Measurements from ENCODE around the gene TSLP.

Gene TSLP

DNA sequence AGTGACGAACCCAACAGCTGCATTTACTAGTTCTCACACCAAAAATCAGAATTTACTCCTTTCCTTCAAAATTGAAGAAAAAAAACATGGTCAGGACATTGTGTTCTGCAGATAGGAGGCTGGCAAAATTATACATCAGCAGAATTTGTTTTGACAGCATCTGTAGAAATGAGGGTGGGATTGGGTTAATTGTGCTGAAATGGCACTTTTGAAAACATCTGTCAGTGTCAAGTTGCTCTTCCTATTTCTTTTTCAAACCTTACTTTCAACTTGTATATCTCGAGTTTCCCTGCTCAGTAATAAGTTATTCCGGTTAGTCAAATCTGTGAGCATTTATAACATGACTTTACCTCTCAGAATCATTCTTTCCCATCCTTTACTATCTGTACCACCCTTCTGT is 40.4 kb downstream of the TSLP start:
- H4K12ac ChIP-seq (ENCODE audit: low read depth, low read length), result no peak overlapping the region
- no peak overlapping the region for H3K18ac ChIP-seq (ENCODE audit: low read length)
- H4K8ac ChIP-seq (ENCODE audit: low read depth, low read length), result no peak overlapping the region
- H3K4ac ChIP-seq (ENCODE audit: low read depth, low read length), result no peak overlapping the region
- H2BK120ac ChIP-seq (ENCODE audit: insufficient read depth, low read length, poor library complexity), result no peak overlapping the region
- H3K4me1 ChIP-seq (ENCODE audit: control insufficient read depth in 1 of 2, insufficient read depth in 2 of 2, low read length in 2 of 2), result no peaks in the 10 kb centered on the region
- no peak for DNase-seq
- no peak overlapping the region for H2AFZ ChIP-seq (ENCODE audit: insufficient read depth, low read length, poor library complexity)
- no peak overlapping the region for H3K23ac ChIP-seq (ENCODE audit: low read length)
- H3K79me2 ChIP-seq (ENCODE audit: control insufficient read depth, insufficient read depth, low read length, poor library complexity), result no peaks in the 10 kb centered on the region
- no peak overlapping the region for H3K4me3 ChIP-seq (ENCODE audit: low read depth, low read length)
- H4K91ac ChIP-seq (ENCODE audit: low read depth, low read length), result no peak overlapping the region
- no peak overlapping the region for H3K27ac ChIP-seq (ENCODE audit: low read depth, low read length)
- H3K79me1 ChIP-seq (ENCODE audit: low read length), result no peaks in the 10 kb centered on the region
- H2BK5ac ChIP-seq (ENCODE audit: low read depth, low read length, poor library complexity), result no peak overlapping the region
- H2BK12ac ChIP-seq (ENCODE audit: low read length), result no peak overlapping the region
- no peak overlapping the region for H3K14ac ChIP-seq (ENCODE audit: low read length)
- H3K9me3 ChIP-seq (ENCODE audit: insufficient read depth, low read depth, low read length), result no peaks in the 10 kb centered on the region
- H3K27me3 ChIP-seq (ENCODE audit: insufficient read depth, low read length), result no peaks in the 10 kb centered on the region
- WGBS (ENCODE audit: extremely low coverage, insufficient coverage, insufficient read length), result no CpG with 5 or more reads among the region's 3 CpGs
- no peak overlapping the region for H2AK5ac ChIP-seq (ENCODE audit: low read length)
- no peak overlapping the region for H3K4me2 ChIP-seq (ENCODE audit: low read length)
- no peak overlapping the region for H3K9ac ChIP-seq (ENCODE audit: low read length)
- peaks cover 0 to 5% of the 10 kb centered on the region in 2 experiments for H3K36me3 ChIP-seq (ENCODE audit: control insufficient read depth in 1 of 2, insufficient read depth in 2 of 2, low read length in 2 of 2)

DNA sequence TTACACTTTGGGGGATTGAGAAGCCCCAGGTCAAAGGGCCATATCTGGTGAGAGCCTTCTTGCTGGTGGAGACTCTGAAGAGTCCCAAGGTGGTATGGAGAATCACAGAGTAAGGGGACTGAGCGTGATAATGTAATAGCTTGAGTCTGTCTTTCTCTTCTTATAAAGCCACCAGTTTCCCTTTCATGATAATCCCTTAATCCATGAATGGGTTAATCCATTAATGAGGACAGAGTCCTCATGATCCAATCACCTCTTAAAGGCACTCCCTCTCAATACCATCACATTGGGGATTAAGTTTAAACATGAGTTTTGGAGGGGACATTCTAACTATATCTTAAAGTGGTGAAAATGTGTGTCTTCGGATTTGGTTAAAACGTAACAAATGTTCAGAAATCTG is 42.2 kb downstream of the TSLP start:
- H2BK5ac ChIP-seq (ENCODE audit: low read depth, low read length, poor library complexity), result no peak overlapping the region
- H3K79me2 ChIP-seq (ENCODE audit: control insufficient read depth, insufficient read depth, low read length, poor library complexity), result no peaks in the 10 kb centered on the region
- no peak overlapping the region for H2AFZ ChIP-seq (ENCODE audit: insufficient read depth, low read length, poor library complexity)
- no peak overlapping the region for H3K23ac ChIP-seq (ENCODE audit: low read length)
- no peak overlapping the region for H2AK5ac ChIP-seq (ENCODE audit: low read length)
- no peak overlapping the region for H3K4me2 ChIP-seq (ENCODE audit: low read length)
- H3K4me3 ChIP-seq (ENCODE audit: low read depth, low read length), result no peak overlapping the region
- H3K14ac ChIP-seq (ENCODE audit: low read length), result no peak overlapping the region
- H3K4me1 ChIP-seq (ENCODE audit: control insufficient read depth in 1 of 2, insufficient read depth in 2 of 2, low read length in 2 of 2), result no peaks in the 10 kb centered on the region
- no CpG with 5 or more reads among the region's 3 CpGs for WGBS (ENCODE audit: extremely low coverage, insufficient coverage, insufficient read length)
- no peaks in the 10 kb centered on the region for H3K9me3 ChIP-seq (ENCODE audit: insufficient read depth, low read depth, low read length)
- H3K79me1 ChIP-seq (ENCODE audit: low read length), result no peaks in the 10 kb centered on the region
- H3K4ac ChIP-seq (ENCODE audit: low read depth, low read length), result no peak overlapping the region
- H4K8ac ChIP-seq (ENCODE audit: low read depth, low read length), result no peak overlapping the region
- H3K27me3 ChIP-seq (ENCODE audit: insufficient read depth, low read length), result no peaks in the 10 kb centered on the region
- no peak overlapping the region for H2BK120ac ChIP-seq (ENCODE audit: insufficient read depth, low read length, poor library complexity)
- H4K91ac ChIP-seq (ENCODE audit: low read depth, low read length), result no peak overlapping the region
- H2BK12ac ChIP-seq (ENCODE audit: low read length), result no peak overlapping the region
- no peak overlapping the region for H3K18ac ChIP-seq (ENCODE audit: low read length)
- peaks cover 0 to 4% of the 10 kb centered on the region in 2 experiments for H3K36me3 ChIP-seq (ENCODE audit: control insufficient read depth in 1 of 2, insufficient read depth in 2 of 2, low read length in 2 of 2)
- no peak for DNase-seq
- H3K9ac ChIP-seq (ENCODE audit: low read length), result no peak overlapping the region
- H4K12ac ChIP-seq (ENCODE audit: low read depth, low read length), result no peak overlapping the region
- no peak overlapping the region for H3K27ac ChIP-seq (ENCODE audit: low read depth, low read length)

DNA sequence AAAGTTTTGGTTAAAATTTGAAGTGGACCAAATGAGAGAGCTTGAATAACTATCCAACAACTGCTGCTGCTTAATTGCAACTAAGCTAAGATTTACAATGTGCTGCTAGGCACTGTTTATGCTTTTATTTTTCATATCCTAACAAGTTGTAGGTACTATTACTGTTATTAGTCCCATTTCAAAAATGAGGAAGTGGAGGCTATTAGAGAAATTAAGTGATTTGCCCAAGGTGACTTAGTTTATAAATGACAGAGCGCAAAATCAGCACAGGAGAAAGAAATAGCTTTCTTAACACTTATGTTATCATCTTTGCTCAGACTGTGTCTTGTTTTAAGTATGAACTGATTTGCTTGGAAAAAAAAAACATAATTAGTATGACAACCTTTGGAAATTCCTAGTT is 43.7 kb downstream of the TSLP start:
- Histone ChIP-seq H3K9me3 (ENCODE audit: insufficient read depth, low read depth, low read length) (no peaks in the 10 kb centered on the region), H4K8ac (ENCODE audit: low read depth, low read length) (no peak overlapping the region), H3K18ac (ENCODE audit: low read length) (no peak overlapping the region), H3K9ac (ENCODE audit: low read length) (no peak overlapping the region), H2AK5ac (ENCODE audit: low read length) (no peak overlapping the region), H4K91ac (ENCODE audit: low read depth, low read length) (no peak overlapping the region), H3K36me3 (ENCODE audit: control insufficient read depth in 1 of 2, insufficient read depth in 2 of 2, low read length in 2 of 2) (peaks cover 0 to 4% of the 10 kb centered on the region in 2 experiments), H3K27ac (ENCODE audit: low read depth, low read length) (no peak overlapping the region), H2AFZ (ENCODE audit: insufficient read depth, low read length, poor library complexity) (no peak overlapping the region), H2BK5ac (ENCODE audit: low read depth, low read length, poor library complexity) (no peak overlapping the region), H3K14ac (ENCODE audit: low read length) (no peak overlapping the region), H3K4ac (ENCODE audit: low read depth, low read length) (no peak overlapping the region), H4K12ac (ENCODE audit: low read depth, low read length) (no peak overlapping the region), H3K4me3 (ENCODE audit: low read depth, low read length) (no peak overlapping the region), H2BK12ac (ENCODE audit: low read length) (no peak overlapping the region), H3K79me1 (ENCODE audit: low read length) (no peaks in the 10 kb centered on the region), H3K4me2 (ENCODE audit: low read length) (no peak overlapping the region), H3K4me1 (ENCODE audit: control insufficient read depth in 1 of 2, insufficient read depth in 2 of 2, low read length in 2 of 2) (no peaks in the 10 kb centered on the region), H3K23ac (ENCODE audit: low read length) (no peak overlapping the region), H3K27me3 (ENCODE audit: insufficient read depth, low read length) (no peaks in the 10 kb centered on the region), H2BK120ac (ENCODE audit: insufficient read depth, low read length, poor library complexity) (no peak overlapping the region), H3K79me2 (ENCODE audit: control insufficient read depth, insufficient read depth, low read length, poor library complexity) (no peaks in the 10 kb centered on the region)
- DNase-seq, result no peak
- WGBS (ENCODE audit: extremely low coverage, insufficient coverage, insufficient read length), result no CpG with 5 or more reads among the region's 1 CpG

DNA sequence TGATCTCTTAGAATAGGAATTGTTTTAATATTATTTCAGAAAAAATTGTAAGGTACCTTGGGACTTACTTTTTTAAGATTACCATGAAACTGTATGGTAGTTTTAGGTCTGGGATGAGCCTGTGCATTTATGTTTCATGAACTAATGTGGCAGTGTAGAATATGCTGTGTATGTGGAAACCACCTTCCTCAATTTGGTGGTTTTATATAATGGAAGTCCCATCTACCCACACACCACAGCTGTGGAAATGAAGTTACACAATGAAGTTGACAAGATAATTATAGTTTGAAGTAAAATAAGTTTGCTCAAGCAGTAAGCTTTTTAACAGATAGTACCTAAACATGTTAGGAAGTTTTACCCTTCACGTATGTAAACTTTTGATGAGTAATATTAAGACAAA is 45.0 kb downstream of the TSLP start:
- Histone ChIP-seq H3K4ac (ENCODE audit: low read depth, low read length) (no peak overlapping the region), H3K4me2 (ENCODE audit: low read length) (no peak overlapping the region), H3K14ac (ENCODE audit: low read length) (no peak overlapping the region), H2AK5ac (ENCODE audit: low read length) (no peak overlapping the region), H3K18ac (ENCODE audit: low read length) (no peak overlapping the region), H4K91ac (ENCODE audit: low read depth, low read length) (no peak overlapping the region), H3K79me1 (ENCODE audit: low read length) (no peaks in the 10 kb centered on the region), H3K36me3 (ENCODE audit: control insufficient read depth in 1 of 2, insufficient read depth in 2 of 2, low read length in 2 of 2) (peaks cover 0 to 4% of the 10 kb centered on the region in 2 experiments), H2BK5ac (ENCODE audit: low read depth, low read length, poor library complexity) (no peak overlapping the region), H3K79me2 (ENCODE audit: control insufficient read depth, insufficient read depth, low read length, poor library complexity) (no peaks in the 10 kb centered on the region), H3K9ac (ENCODE audit: low read length) (no peak overlapping the region), H3K4me1 (ENCODE audit: control insufficient read depth in 1 of 2, insufficient read depth in 2 of 2, low read length in 2 of 2) (no peaks in the 10 kb centered on the region), H3K23ac (ENCODE audit: low read length) (no peak overlapping the region), H2BK12ac (ENCODE audit: low read length) (no peak overlapping the region), H3K27ac (ENCODE audit: low read depth, low read length) (no peak overlapping the region), H2BK120ac (ENCODE audit: insufficient read depth, low read length, poor library complexity) (no peak overlapping the region), H3K4me3 (ENCODE audit: low read depth, low read length) (no peak overlapping the region), H3K27me3 (ENCODE audit: insufficient read depth, low read length) (no peaks in the 10 kb centered on the region), H4K12ac (ENCODE audit: low read depth, low read length) (no peak overlapping the region), H2AFZ (ENCODE audit: insufficient read depth, low read length, poor library complexity) (no peak overlapping the region), H4K8ac (ENCODE audit: low read depth, low read length) (no peak overlapping the region), H3K9me3 (ENCODE audit: insufficient read depth, low read depth, low read length) (no peaks in the 10 kb centered on the region)
- no CpG with 5 or more reads among the region's 1 CpG for WGBS (ENCODE audit: extremely low coverage, insufficient coverage, insufficient read length)
- no peak for DNase-seq
